Mammary microvascular endothelial cell (primary cell): Measurements from ENCODE around the gene DENND11. TPM values are rescaled to one million over a fixed set of nuclear protein-coding genes. Genes with fewer than 3 reads are reported as not detected.

Experiments
- total RNA-seq: library from RNA; depleted of rRNA; stranded (reverse); fragments of >200 nt; gene quantifications from 2 replicates; pipeline ENCODE4 v1.2.3, GENCODE V29; 2015

Gene DENND11
- total RNA-seq = 10.9 and 12.7 TPM in 2 replicates

GRCh38 chr7:141702047-141702567, at the start of gene DENND11:
DENND11 (minus strand) TSS chr7:141702166; CDS start chr7:141702153, 13 bp downstream.

DNA sequence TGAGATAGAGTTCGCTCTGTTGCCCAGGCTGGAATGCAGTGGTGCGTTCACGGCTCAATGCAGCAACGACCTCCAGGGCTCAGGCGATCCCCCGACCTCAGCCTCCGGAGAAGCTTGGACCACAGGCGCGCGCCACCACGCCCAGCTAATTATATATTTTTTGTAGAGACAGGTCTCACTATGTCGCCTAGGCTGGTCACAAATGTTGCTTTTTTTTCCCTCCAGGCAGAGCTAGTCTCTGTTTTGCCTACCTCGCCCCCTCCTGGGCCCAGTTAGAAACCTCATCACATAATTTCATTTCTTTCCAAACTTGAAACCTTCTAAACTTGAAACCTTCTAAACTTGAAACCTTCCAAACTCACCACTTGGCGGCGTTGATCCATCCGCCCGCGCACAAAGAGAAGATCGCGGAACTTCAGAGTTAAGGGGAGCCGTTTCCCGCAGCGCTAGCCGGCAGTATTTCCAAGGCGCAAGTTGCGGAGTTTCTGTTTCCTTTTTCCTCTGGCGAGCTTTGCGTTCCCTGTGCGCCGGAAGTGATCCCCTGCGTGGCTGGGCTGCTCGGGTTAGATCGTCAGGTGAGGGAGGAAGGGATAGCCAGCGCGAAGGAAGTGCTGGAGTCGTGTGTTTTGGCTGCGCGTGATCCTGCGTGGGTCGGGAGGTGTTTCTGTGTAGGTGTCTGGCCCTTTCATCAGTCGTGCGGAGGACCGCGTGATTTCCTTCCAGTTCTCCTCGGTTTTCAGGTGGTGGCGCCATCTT, 36.0 kb upstream of the DENND11 start, which contains the start of gene SSBP1:
TSS of gene SSBP1 (plus strand) at position 523 of the 756 bp plus-strand sequence. CDS start 809 bp downstream, outside the sequence.

GRCh38 chr7:141708351-141708750, 6.4 kb upstream of the DENND11 start, which contains the start of gene WEE2:
WEE2 (plus strand) TSS chr7:141708353; CDS start chr7:141708759, 406 bp downstream.

Other genes with a start within 250 kb of the DENND11 start
- gene AGK, start 150.8 kb downstream of the DENND11 start, total RNA-seq = 25.0 and 25.5 TPM in 2 replicates
- not detected in 2 replicates for gene WEE2, start 6.2 kb upstream of the DENND11 start, total RNA-seq
- 246 and 316 TPM in 2 replicates for gene SSBP1, start 36.2 kb upstream of the DENND11 start, total RNA-seq
- not detected in 2 replicates for gene TAS2R3, start 61.9 kb upstream of the DENND11 start, total RNA-seq
- not detected in 2 replicates for gene TAS2R4, start 74.5 kb upstream of the DENND11 start, total RNA-seq
- gene TAS2R5, start 88.1 kb upstream of the DENND11 start, total RNA-seq = 0.10 TPM in 1 of 2 replicates, not detected in the other
- not detected in 2 replicates for gene PRSS37, start 139.3 kb upstream of the DENND11 start, total RNA-seq
- not detected in 2 replicates for gene OR9A4, start 214.2 kb upstream of the DENND11 start, total RNA-seq
- not detected in 2 replicates for gene CLEC5A, start 244.8 kb upstream of the DENND11 start, total RNA-seq